GM18517 (cell line): ENCODE data around the gene RPS6KA5.
"Not testable (repeated sequence)": the region's sequence is repeated elsewhere in the genome, so short reads cannot be mapped to it uniquely, and the experiment has no call there.

ENCODE experiments used
- ATAC-seq: cut with Tn5 transposase; IDR thresholded peaks from one replicate; pipeline ENCODE4 v1.9.1; 2021; ENCODE audit warnings: mild to moderate bottlenecking, moderate library complexity; ENCODE audit not compliant: unreplicated experiment

The RPS6KA5 gene

DNA sequence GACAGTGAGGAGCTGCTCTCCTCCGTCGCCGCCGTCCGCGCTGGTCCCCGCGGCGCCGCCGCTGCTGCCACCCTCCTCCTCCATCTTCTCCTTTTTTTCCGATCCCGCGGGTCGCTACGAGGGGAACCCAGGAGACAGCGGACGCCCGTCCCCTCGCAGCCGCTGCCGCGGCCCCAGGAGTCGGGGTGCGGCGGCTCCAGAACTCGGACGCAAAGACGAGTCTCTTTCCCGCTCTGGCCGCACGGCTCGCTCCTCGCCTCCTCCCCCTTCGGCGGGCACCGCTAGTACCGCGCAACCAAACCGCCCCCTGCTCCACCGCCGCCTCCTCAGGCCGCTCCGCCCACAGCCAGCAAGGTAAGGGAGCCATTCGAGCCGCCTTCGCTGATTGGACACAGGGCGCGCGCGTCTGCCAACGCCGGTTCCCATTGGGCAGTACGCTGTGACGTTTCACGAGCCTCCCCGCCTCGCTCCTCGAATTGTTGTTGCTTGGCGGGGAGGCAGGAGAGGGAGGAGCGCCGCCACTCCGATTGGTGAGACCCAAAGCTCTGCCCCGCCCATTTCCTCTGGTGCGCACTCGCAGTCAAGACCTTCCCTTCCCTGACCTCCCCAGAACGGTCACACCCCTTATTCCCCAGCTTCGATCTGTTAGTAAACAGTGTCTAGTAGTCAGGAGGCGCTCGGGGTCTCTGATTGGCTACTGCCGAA lies at the start of gene RPS6KA5:
Gene RPS6KA5 (minus strand): TSS at position 291 of the 705 bp plus-strand sequence. CDS start 207 bp downstream, at position 84.
- ATAC-seq: peak; percentile 89

DNA sequence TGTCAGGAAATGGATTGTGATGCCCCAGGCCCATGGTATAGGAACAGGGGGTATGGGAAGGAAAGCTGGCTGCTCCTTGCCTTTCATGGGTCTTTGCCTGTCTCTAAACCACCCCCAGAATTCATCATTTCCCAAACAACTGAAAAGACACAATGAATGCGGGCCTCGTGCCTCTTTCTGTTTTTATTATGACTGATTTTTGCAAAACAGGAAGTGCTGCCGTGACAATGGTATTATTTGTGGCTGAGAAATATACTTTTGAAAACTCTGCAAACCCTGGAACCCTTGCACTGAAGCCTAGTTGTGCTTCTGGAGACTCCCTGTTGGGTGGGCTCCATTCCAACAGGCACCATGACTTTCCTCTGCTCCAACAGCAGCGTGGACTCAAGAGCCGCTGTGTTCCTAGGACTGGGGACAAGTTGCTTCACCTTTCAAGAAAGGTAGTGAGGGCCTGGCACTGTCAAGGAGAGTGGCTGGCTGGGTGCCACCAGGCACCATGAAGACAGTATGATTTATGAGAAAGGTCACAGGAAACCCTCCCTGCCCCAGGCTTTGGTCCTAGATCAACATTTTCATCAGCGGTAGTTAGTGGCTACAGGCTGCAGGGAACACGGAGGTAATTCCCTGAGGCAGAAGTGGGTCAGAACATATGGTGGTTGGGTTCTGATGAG lies 48.6 kb upstream of the RPS6KA5 start:
- ATAC-seq: no peak

DNA sequence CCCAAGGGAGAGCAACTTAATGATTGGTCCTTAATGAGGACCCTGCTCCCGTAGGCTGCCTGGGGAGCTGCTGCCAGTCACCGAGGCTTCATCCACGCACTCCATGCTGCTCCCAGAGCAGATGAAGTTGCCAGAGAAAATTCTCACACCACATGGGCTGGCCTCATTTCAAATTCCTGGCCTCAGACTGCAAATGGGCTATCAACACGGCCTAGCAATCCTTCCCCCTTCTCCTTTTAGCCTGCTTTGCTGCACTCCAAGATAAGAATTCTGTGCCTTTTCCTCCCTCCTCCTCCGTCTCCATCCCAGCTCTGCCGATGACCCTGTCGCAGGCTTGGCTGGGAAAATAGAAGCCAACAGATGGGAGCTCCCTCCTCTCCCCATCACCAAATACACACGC lies 42.7 kb upstream of the RPS6KA5 start:
- ATAC-seq: no peak

DNA sequence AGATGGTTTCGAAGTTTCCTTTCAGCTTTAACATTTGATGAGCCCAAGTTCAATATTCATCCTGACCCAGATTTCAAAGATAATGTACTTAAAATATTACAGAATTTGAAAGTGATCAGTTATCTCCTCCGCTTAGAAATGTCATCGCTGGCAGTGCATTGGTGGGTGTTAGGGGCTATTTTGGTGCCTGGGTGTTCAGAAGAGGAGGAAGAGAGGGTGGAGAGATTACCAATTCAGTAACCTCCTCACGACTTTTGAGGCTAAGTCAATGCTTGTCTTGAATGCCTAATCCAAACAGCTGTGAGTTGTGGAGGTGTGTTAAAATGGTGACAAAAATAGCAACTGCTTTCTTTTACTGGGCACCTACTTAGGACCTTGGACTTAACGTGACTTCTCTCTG lies 39.7 kb upstream of the RPS6KA5 start:
- ATAC-seq: no peak

DNA sequence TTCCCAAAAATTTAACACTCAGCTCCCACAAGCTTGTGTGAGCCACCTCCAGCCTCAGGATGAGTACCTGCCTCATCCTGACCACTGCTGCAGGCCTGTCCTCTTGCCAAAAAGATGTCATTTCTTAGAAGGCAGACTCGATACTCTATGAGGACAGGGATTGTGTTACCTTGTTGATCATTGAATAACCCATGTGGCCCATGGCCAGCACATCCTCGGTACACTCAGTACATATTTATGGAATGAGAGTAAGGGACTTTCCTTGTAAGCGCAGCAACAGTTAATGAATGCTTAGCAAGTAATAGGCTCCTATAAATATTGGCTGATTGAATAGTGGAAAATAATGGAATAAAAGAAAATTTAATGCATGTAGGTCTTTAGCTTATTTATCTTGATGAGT lies 38.1 kb upstream of the RPS6KA5 start:
- ATAC-seq: no peak

DNA sequence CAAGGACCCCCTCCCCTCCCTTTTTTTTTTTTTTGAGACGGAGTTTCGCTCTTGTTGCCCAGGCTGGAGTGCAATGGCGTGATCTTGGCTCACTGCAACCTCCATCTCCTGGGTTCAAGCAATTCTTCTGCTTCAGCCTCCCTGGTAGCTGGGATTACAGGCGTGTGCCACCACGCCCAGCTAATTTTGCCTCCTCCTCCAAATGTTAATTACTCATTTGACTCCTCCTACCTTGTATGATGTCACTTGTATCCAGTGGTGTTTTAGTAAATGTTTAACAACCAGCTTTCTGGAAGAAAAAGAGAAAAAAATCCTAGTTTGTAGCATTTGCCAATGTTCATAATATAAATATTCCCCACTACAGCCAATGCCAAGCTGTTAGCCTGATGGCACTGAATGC lies 37.2 kb upstream of the RPS6KA5 start:
- not testable (repeated sequence) for ATAC-seq

DNA sequence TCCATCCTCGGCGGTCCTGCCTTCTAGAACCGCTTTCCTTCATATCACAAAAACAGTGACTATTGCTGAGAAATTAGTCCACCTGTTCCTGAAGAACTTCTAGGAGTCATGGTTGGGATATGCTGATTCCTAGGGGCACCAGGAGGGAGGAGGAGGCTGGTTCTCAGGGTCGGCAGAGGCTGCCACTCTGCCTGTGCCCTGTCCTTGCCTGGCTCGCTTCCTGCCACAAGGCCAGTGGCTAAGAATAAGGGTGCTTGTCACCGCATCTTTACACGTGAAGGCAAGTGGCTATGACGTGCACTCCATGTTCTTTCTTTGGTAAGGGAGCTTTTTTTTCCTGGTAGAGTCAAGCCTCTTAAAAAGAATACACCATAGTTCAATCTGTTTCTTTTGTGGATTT lies 34.7 kb upstream of the RPS6KA5 start:
- no peak for ATAC-seq

DNA sequence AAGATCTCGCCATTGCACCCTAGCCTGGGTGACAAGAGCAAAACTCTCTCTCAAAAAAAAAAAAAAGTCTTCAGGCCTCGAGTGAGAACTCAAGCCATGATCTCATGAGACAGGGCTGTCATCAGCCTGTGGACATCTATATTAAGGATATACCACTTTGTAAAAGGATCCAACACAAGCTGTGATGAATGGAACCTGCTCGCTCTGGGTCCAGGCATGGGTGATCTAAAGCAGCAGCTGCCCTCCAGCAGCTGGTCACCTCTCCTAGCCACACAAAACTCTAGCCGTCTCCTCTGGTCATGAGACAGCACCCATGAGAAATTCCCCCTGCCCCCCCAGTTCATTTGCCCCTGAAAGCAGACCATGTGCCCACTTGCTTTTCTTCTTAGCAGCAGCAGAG lies 34.3 kb upstream of the RPS6KA5 start:
- no peak for ATAC-seq

DNA sequence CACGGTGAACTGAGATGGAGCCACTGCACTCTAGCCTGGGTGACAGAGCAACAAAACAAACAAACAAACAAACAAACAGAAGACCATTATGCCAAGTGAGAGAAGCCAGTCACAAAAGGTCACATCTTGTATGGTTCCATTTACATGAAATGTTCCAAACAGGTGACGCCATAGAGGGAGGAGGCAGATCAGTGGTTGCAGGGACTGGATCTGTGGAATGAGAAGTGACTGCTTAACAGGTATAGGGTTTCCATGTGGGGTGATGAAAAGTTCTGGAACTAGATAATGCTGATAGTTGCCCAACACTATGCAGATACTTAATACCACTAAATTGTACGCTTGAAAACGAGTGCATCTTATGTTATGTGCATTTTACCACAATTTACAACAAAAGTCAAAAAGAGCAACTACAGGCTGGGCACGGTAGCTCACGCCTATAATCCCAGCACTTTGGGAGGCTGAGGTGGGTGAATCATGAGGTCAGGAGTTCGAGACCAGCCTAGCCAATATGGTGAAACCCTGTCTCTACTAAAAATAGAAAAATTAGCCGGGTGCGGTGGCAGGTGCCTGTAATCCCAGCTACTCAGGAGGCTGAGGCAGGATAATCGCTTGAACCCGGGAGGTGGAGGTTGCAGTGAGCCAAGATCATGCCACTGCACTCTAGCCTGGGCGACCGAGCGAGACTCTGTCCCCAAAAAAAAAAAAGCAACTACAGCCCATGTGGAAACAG lies 33.5 kb upstream of the RPS6KA5 start:
- ATAC-seq: not testable (repeated sequence)

DNA sequence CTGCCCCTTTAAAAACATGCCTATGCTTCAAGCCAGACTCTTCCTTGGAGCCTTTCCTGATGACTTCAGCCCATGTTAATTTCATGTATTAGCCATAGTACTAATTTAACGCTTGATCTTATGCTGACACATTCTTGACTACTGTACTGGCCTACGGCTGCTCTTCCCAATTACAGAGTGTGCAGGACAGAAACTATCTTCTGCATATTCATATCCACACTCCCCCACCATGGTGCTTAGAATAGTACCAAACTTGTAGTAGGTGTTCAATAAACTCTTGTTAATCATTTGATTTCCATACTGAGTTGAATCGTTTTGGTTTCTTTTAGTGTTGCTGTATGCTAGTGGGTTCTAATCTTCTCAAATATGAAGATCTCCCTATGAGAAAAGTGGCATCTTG lies 31.6 kb upstream of the RPS6KA5 start:
- no peak for ATAC-seq

DNA sequence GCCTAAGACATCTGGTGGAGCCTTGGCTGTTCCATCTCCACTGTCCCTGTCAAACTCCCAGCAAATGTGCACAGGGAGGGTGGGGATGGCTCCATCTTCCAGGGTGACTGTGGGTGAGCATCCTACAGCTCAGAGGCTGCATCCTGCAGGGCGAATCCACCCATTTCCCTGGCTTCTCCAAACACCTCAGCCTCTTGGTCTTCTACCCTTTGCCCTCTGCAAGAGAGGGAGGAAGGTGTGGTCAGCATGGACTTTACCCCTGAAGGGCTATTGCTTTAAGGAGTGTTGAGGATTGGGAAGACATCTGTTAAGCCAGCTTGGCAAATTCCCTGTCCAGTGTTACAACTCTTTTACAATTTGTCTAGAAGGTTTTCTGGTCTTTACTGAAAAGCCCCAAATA lies 30.3 kb upstream of the RPS6KA5 start:
- ATAC-seq: no peak

DNA sequence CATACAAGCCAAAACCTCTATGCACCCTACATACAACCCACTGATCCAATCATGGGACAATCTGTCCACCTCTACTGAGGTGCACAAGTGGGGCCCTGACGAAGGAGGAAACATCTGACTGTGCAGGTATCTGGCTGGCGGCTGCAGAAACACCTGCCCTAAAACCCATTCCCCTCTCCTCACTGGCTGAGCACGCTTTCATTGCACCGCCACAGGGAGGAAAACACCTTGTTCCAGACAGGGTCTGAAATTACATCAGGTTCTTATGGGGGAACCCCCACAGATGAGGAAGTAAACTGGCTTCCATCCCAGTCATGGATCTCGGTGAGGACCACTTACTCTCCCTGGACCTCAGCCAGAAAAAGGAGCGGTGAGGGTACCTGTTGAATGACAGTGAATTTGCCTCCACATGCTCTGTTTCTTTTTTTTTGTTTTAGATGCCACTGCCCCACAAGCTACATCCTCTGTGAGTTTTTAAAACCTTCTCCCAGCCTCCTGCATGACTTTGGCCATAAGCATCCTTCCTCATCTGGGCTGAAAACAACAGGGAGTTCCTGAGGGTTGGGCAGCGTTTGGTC lies 29.6 kb upstream of the RPS6KA5 start:
- ATAC-seq: no peak

DNA sequence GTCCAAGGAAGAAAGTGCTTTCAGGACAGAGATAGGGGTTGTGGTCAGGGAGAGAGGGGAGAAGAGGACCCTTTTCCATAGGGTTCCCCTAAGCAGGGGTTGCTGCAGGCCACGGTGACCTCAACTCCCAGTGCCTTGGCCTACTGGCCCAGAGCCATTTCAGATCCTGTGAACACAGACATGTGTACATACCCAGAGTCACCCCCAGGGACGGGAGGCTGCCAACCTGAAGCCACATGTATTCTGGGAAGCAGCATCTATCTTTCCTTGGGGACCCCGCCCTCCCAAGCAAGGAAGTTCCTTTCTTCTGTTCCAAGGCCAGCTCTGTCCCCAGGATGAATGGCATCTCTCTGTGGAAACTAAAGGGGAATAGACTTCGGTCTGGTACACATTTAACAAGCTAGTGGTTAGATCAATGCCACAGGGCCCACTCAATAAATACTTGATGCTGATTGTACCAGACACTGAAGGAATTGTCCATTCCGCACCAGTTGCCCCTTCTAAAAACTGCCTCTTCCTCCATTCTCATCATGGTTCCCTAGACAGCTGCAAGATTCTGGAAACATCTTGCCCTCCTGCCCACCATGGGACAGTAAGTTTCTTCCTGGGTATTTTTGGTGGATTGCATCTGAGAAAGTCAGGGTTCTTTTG lies 28.3 kb upstream of the RPS6KA5 start:
- no peak for ATAC-seq

DNA sequence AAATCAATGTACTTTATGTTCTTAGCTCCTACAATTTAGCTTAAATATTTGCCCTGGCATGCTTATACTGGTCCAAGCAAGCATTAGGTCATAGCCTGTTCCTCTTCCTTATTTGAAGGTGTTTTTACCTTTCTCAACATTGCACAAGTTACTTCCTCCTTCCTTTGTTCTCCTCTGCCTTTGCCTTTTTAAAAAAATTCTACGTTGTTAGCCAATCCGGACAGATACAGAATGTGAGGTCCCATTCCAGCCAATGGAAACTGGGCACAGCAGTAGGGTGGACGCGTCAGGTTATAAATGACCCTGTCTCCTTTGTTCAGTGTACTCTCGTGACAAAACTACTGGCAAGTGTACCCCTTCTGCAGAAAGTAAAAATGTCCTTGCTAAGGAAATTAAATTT lies 27.0 kb upstream of the RPS6KA5 start:
- not testable (repeated sequence) for ATAC-seq

DNA sequence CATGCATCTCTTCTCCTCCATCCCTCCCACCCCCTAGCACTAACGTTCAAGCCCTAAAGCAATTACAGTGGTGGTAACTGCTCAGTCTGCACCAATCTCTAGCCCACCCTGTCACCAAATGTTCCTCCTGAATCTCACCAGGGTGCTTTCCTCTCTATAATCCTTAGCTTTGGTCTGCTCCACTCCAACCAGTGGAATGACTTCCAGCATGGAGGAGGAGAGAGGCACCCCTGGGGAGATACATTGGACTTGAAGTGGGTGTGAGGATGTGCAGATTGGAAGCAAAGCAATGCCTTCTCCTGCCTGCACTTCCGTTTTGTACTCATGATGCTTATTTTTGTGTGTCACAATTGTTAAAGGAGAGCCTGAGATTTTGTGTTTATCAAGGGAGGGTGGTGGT lies 24.1 kb upstream of the RPS6KA5 start:
- ATAC-seq: no peak

DNA sequence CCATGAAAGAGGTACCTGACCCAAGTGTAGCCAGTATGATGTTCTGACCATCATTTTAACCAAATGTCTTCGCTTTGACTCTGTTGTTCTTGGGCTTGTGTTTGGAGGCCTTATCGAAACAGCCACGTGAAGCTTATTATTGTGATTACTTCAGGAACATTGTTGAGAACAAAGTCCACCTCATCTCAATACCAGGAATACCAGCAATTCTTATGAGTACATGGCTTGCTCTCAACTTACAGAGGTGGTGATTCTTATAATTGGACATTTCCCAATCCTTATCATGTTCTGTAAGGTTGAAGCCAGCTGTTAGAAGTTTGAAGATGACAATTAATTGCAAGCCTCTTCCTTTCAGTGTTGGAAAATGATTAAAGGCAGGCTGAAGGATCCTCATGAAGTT lies 21.8 kb upstream of the RPS6KA5 start:
- ATAC-seq: no peak

DNA sequence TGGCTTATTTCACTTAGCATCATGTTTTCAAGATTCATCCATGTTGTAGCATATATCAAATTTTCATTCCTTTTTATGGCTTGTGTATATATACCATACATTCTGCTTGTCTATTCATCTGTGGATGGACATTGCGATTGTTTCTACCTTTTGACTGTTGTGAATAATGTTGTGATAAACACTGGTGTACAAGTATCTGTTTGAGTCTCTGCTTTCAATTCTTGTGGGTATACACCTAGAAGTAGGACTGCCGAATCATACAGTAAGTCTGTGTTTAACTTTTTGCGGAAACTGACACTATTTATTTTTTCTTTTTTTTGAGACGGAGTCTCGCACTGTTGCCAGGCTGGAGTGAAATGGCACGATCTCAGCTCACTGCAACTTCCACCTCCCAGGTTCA lies 19.6 kb upstream of the RPS6KA5 start:
- ATAC-seq: no peak

DNA sequence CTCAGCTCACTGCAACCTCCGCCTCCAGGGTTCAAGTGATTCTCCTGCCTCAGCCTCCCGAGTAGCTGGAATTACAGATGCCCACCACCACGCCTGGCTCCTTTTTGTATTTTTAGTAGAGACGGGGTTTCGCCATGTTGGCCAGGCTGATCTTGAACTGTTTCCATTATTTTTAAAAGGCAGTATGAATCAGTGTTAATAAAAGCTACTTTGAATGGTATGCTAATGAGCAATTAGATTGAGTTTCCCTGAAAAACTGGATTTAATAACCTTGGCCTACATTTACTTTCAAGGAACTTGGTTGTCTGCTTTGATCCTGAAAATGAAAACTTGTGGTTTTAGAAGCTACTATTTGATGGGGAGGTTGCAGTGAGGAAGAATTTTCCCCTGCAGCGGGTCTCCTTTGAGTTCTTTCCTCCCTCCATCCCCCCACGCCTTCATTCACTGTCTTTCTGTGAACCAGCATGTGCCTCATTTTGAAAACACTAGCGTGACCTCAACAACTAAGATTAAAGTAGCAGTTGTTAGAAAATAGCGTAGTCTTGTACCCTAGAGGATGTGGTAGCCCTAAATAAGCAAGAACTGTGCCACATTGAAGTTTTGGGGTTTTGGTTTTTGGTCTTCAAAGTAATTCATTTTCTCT lies 17.8 kb upstream of the RPS6KA5 start:
- peak; percentile 70 for ATAC-seq

DNA sequence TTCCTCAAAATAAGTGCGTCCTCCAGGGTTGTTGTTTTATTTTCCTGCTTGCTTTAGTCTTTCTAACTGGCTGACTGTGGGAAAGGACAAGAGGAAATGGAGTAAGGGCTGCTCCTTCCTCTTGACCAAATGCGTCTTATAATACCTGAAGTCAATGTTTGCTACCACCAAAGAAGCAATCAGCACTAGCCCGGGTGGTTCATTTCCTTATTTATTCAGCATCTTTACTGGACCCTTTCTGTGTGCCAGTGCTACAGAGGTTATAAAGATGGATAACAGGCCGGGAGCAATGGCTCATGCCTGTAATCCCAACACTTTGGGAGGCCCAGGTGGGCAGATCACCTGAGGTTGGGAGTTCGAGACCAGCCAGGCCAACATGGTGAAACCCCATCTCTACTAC lies 15.1 kb upstream of the RPS6KA5 start:
- ATAC-seq: no peak

DNA sequence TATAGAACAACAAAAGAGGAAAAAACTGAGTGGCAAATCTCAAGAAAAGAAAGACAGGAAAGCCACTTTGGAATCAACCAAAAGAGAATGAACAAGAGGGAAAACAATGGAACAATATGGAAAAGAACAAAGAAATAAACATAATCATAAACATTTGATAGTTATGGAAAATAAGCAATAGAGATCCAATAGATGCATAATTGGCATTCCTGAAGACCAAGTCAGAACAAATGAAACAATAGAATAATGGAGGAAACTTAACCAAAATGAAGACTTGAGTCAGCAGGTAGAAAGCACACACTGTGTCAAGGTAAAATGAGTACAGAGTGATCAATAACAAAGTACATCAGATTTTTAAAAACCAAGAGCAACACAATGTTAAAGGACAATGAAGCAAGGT lies 10.1 kb upstream of the RPS6KA5 start:
- ATAC-seq: no peak

DNA sequence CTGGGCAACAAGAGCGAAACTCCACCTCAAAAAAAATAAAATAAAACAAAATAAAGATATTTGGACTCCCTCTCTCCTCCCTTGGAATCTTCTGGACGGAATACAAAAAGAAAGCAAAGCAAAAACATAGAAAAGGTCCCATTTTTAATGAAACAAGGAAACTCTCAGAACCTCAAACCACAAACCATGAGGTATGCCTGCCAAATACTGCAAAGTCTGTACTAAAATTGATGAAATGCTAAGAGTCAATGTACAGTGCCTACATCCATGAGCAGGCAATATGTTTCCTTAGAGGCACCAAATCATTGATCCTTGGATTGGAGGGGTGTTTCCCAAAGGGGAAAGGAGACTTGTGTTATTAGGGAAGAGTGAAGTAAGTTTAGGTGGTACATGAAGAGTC lies 8.2 kb upstream of the RPS6KA5 start:
- ATAC-seq: no peak
